Astrocyte (in vitro differentiated cells and primary cell): Measurements from ENCODE around the gene FN3KRP. TPM values are rescaled to one million over a fixed set of nuclear protein-coding genes. Genes with fewer than 3 reads are reported as not detected.
A peak's percentile ranks its signal among the peaks of the same experiment; 100 is the strongest.

ENCODE experiments used
- DNase-seq: peaks from one replicate; pipeline ENCODE4 v3.0.0-alpha.2; 2010; ENCODE audit warnings: low read depth
- FAIRE-seq: peaks from 2 replicates; lab custom pipeline; 2011; peaks lifted over from hg19 to GRCh38; lab: Jason Lieb, UNC
- H2AFZ ChIP-seq: 2 replicates; pipeline ENCODE4 v1.6.0; 2012; ENCODE audit warnings: low read depth, low read length, inconsistent platforms
- H3K27ac ChIP-seq: 2 replicates; pipeline ENCODE4 v1.5.1; 2011; ENCODE audit warnings: low read depth, low read length, inconsistent platforms
- H3K27me3 ChIP-seq: 2 replicates; pipeline ENCODE4 v1.6.0; 2011; ENCODE audit warnings: low read length, inconsistent platforms; ENCODE audit not compliant: insufficient read depth
- H3K36me3 ChIP-seq: 2 replicates; pipeline ENCODE4 v1.5.1; 2011; ENCODE audit warnings: low read length, inconsistent platforms; ENCODE audit not compliant: insufficient read depth
- H3K4me1 ChIP-seq: 2 replicates; pipeline ENCODE4 v1.5.1; 2011; ENCODE audit warnings: low read length, inconsistent platforms; ENCODE audit not compliant: insufficient read depth
- H3K4me2 ChIP-seq: 2 replicates; pipeline ENCODE4 v1.6.0; 2012; ENCODE audit warnings: low read length, inconsistent platforms
- H3K4me3 ChIP-seq: 2 replicates; pipeline ENCODE4 v1.5.1; 2011; ENCODE audit warnings: low read depth, mild to moderate bottlenecking, low read length, inconsistent platforms; ENCODE audit not compliant: insufficient read depth
- H3K79me2 ChIP-seq: 2 replicates; pipeline ENCODE4 v1.6.0; 2012; ENCODE audit warnings: mild to moderate bottlenecking, low read length, inconsistent platforms; ENCODE audit not compliant: insufficient read depth
- H3K9ac ChIP-seq: 2 replicates; pipeline ENCODE4 v1.6.0; 2012; ENCODE audit warnings: mild to moderate bottlenecking, low read length, inconsistent platforms
- H3K9me3 ChIP-seq: 2 replicates; pipeline ENCODE4 v1.5.1; 2012; ENCODE audit warnings: low read depth, mild to moderate bottlenecking, low read length, inconsistent platforms; ENCODE audit not compliant: insufficient read depth
- H4K20me1 ChIP-seq: 2 replicates; pipeline ENCODE4 v1.6.0; 2012; ENCODE audit warnings: low read length, inconsistent platforms; ENCODE audit not compliant: insufficient read depth
- H3K27ac Mint-ChIP-seq: one replicate; pipeline ENCODE4 v1.8.0; 2021; ENCODE audit warnings: mild to moderate bottlenecking, mixed read lengths; ENCODE audit not compliant: unreplicated experiment
- H3K27me3 Mint-ChIP-seq: one replicate; pipeline ENCODE4 v1.8.0; 2021; ENCODE audit warnings: low read depth, mixed read lengths; ENCODE audit not compliant: unreplicated experiment
- H3K36me3 Mint-ChIP-seq: one replicate; pipeline ENCODE4 v1.8.0; 2021; ENCODE audit warnings: low read depth, mixed read lengths; ENCODE audit not compliant: unreplicated experiment
- H3K4me1 Mint-ChIP-seq: one replicate; pipeline ENCODE4 v1.8.0; 2021; ENCODE audit warnings: low read depth, mixed read lengths; ENCODE audit not compliant: unreplicated experiment
- H3K4me3 Mint-ChIP-seq: one replicate; pipeline ENCODE4 v1.8.0; 2021; ENCODE audit warnings: mild to moderate bottlenecking, moderate library complexity, mixed read lengths; ENCODE audit not compliant: unreplicated experiment
- H3K9me3 Mint-ChIP-seq: one replicate; pipeline ENCODE4 v1.8.0; 2021; ENCODE audit warnings: mild to moderate bottlenecking, mixed read lengths; ENCODE audit not compliant: unreplicated experiment
- EZH2 ChIP-seq: IDR thresholded peaks from 2 replicates; pipeline ENCODE4 v1.6.1; 2012; ENCODE audit warnings: mild to moderate bottlenecking, low read length, inconsistent platforms; ENCODE audit not compliant: insufficient read depth
- total RNA-seq: library from RNA; stranded (reverse); gene quantifications from 2 replicates; pipeline ENCODE4 v1.2.1, GENCODE V29; 2021
- TF ChIP-seq, protein P1 (sequence below): IDR thresholded peaks from 2 replicates; pipeline ENCODE4 v1.5.1; 2011; ENCODE audit warnings: low read depth, mild to moderate bottlenecking, inconsistent platforms, low read length, moderate library complexity; ENCODE audit not compliant: insufficient read depth

FN3KRP gene
- total RNA-seq, 1 donor from 2014 or later: 14.8 TPM

DNA sequence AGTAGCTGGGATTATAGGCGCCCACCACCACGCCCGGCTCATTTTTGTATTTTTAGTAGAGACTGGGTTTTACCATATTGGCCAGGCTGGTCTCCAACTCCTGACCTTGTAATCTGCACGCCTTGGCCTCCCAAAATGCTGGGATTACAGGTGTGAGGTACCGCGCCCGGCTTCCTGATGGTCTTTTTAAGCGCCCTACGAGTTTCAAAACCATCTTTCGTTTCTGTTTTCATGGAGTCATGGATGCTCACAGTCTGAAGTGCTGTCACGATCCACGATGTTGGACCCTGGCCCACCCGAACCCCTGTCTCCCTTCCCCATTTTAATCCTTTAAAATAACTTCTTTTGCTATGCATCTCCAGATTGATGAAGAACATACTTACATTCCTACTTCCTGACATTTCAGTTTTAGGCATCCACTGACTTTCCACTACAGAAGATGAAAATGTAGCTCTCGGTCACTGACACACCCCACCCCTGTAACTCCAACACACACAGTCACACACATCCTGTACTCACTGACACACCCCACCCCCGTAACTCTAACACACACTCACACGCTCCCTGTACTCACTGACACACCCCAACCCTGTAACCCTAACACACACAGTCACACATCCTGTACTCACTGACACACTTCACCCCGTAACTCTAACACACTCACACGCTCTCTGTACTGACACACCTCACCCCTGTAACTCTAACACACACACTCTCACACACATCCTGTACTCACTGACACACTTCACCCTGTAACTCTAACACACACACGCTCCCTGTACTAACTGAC is 45.6 kb upstream of the FN3KRP start:
- Histone ChIP-seq H2AFZ (no peak overlapping the region), H3K4me1 (no peaks in the 10 kb centered on the region), H4K20me1 (peaks cover 8% of the 10 kb centered on the region), H3K9me3 (no peaks in the 10 kb centered on the region), H3K4me2 (no peak overlapping the region), H3K9ac (no peak overlapping the region), H3K4me3 (no peak overlapping the region), H3K36me3 (no peaks in the 10 kb centered on the region), H3K27ac (no peak overlapping the region), H3K79me2 (no peaks in the 10 kb centered on the region), H3K27me3 (no peaks in the 10 kb centered on the region)
- Mint-ChIP-seq H3K9me3 (peaks cover 2% of the 10 kb centered on the region), H3K27ac (no peak overlapping the region), H3K27me3 (peaks cover 7% of the 10 kb centered on the region), H3K36me3 (peaks cover 6% of the 10 kb centered on the region), H3K4me1 (peaks cover 8% of the 10 kb centered on the region), H3K4me3 (no peak overlapping the region)
- TF ChIP-seq, protein P1, sequence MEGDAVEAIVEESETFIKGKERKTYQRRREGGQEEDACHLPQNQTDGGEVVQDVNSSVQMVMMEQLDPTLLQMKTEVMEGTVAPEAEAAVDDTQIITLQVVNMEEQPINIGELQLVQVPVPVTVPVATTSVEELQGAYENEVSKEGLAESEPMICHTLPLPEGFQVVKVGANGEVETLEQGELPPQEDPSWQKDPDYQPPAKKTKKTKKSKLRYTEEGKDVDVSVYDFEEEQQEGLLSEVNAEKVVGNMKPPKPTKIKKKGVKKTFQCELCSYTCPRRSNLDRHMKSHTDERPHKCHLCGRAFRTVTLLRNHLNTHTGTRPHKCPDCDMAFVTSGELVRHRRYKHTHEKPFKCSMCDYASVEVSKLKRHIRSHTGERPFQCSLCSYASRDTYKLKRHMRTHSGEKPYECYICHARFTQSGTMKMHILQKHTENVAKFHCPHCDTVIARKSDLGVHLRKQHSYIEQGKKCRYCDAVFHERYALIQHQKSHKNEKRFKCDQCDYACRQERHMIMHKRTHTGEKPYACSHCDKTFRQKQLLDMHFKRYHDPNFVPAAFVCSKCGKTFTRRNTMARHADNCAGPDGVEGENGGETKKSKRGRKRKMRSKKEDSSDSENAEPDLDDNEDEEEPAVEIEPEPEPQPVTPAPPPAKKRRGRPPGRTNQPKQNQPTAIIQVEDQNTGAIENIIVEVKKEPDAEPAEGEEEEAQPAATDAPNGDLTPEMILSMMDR: no peak
- TF ChIP-seq EZH2: no peak
- DNase-seq: no peak
- no peak for FAIRE-seq

DNA sequence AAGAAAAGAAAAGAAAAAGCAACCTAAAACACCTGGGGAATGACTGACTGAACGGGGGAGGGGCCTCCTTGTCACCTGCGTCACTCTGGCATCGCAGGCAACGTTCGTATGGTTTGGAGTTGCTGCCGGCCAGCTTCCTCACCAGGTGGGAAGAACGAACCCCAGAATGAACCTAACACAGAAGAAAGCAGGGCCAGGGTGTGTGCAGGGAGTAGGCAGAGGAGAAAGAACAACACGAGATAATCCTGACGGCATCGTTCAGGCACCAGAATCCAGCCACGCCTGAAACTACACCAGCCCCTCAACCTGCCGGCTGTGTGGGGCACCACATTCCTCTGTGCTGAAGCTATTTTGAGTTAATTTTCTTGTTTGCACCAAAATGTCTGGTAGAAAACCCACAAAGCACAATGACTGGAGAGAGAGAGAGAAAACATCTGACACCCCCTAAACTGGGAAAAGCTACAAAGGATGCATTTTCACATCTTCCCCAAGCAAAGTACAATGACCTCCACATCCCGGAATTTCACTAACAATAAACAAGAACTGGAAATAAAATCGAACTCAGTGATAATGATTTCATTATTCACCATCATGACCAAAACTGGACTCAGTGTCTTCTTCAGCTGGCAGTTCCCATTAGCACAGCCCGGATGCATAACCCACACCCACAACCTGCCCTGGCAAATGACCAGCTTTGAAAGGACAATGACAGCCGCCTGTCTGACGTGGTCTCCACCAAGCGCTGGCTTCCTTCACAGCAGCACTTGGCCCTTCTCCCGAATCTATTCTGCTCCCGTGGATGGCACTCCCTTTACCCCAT is 41.6 kb upstream of the FN3KRP start:
- Histone ChIP-seq H3K27me3 (no peaks in the 10 kb centered on the region), H3K79me2 (no peaks in the 10 kb centered on the region), H4K20me1 (peaks cover 8% of the 10 kb centered on the region), H3K36me3 (no peaks in the 10 kb centered on the region), H2AFZ (no peak overlapping the region), H3K27ac (no peak overlapping the region), H3K4me3 (no peak overlapping the region), H3K4me2 (no peak overlapping the region), H3K9ac (no peak overlapping the region), H3K4me1 (no peaks in the 10 kb centered on the region), H3K9me3 (no peaks in the 10 kb centered on the region)
- no peak for FAIRE-seq
- no peak overlapping the region for H3K4me3 Mint-ChIP-seq
- peak overlapping the region; percentile 14 for H3K27ac Mint-ChIP-seq
- DNase-seq: no peak
- peaks cover 8% of the 10 kb centered on the region for H3K4me1 Mint-ChIP-seq
- peaks cover 2% of the 10 kb centered on the region for H3K9me3 Mint-ChIP-seq
- no peak for TF ChIP-seq EZH2
- TF ChIP-seq, protein P1: no peak
- no peaks in the 10 kb centered on the region for H3K27me3 Mint-ChIP-seq
- H3K36me3 Mint-ChIP-seq: no peaks in the 10 kb centered on the region
